Osteocyte (in vitro differentiated cells): ENCODE results near the gene PHOSPHO2. TPM values are rescaled to one million over a fixed set of nuclear protein-coding genes. Genes with fewer than 3 reads are reported as not detected.
"Not testable (repeated sequence)": the region's sequence is repeated elsewhere in the genome, so short reads cannot be mapped to it uniquely, and the experiment has no call there.

Experiments
- DNase-seq: peaks from one replicate; pipeline ENCODE4 v3.0.0; 2021; ENCODE audit warnings: mixed read lengths; ENCODE audit not compliant: unreplicated experiment; ENCODE audit errors: extremely low spot score
- H3K27ac Mint-ChIP-seq: one replicate; pipeline ENCODE4 v1.8.0; 2021; ENCODE audit warnings: mild to moderate bottlenecking, mixed read lengths; ENCODE audit not compliant: unreplicated experiment
- H3K27me3 Mint-ChIP-seq: one replicate; pipeline ENCODE4 v1.8.0; 2021; ENCODE audit warnings: mixed read lengths; ENCODE audit not compliant: unreplicated experiment
- H3K36me3 Mint-ChIP-seq: one replicate; pipeline ENCODE4 v1.8.0; 2021; ENCODE audit warnings: mixed read lengths; ENCODE audit not compliant: unreplicated experiment
- H3K4me1 Mint-ChIP-seq: one replicate; pipeline ENCODE4 v1.8.0; 2021; ENCODE audit warnings: mixed read lengths; ENCODE audit not compliant: unreplicated experiment
- H3K4me3 Mint-ChIP-seq: one replicate; pipeline ENCODE4 v1.8.0; 2021; ENCODE audit warnings: mild to moderate bottlenecking, moderate library complexity, mixed read lengths; ENCODE audit not compliant: unreplicated experiment
- H3K9me3 Mint-ChIP-seq: one replicate; pipeline ENCODE4 v1.8.0; 2021; ENCODE audit warnings: mixed read lengths; ENCODE audit not compliant: unreplicated experiment
- CTCF ChIP-seq: fragments of 200-600 bp; sonication (generic); IDR thresholded peaks from 2 replicates; pipeline ENCODE4 v1.5.0; 2021; ENCODE audit warnings: antibody characterized with exemption, mild to moderate bottlenecking, moderate library complexity
- total RNA-seq: library from RNA; stranded (reverse); gene quantifications from 2 replicates; pipeline ENCODE4 v1.2.1, GENCODE V29; 2021

Gene PHOSPHO2
- total RNA-seq, 1 donor from 2014 or later, result 4.8 TPM

GRCh38 chr2:169690958-169691357 is 3.3 kb upstream of the PHOSPHO2 start:
- Mint-ChIP-seq H3K4me1 (peaks cover 13% of the 10 kb centered on the region), H3K27ac (no peak overlapping the region), H3K27me3 (peaks cover 14% of the 10 kb centered on the region), H3K36me3 (peaks cover 5% of the 10 kb centered on the region), H3K9me3 (peaks cover 6% of the 10 kb centered on the region), H3K4me3 (no peak overlapping the region)
- DNase-seq, result no peak
- no peak for TF ChIP-seq CTCF

- H3K9me3 Mint-ChIP-seq, result peaks cover 6% of the 10 kb centered on the region
- H3K4me3 Mint-ChIP-seq, result no peak overlapping the region
- H3K36me3 Mint-ChIP-seq, result peaks cover 12% of the 10 kb centered on the region
- no peak overlapping the region for H3K27ac Mint-ChIP-seq
- H3K4me1 Mint-ChIP-seq, result peaks cover 13% of the 10 kb centered on the region
- DNase-seq, result no peak
- peaks cover 14% of the 10 kb centered on the region for H3K27me3 Mint-ChIP-seq
- TF ChIP-seq CTCF, result no peak
Observed at GRCh38 chr2:169692718-169693117, 1.6 kb upstream of the PHOSPHO2 start.

GRCh38 chr2:169693360-169693759 is 909 bp upstream of the PHOSPHO2 start:
- no peak for DNase-seq
- H3K27me3 Mint-ChIP-seq, result peaks cover 14% of the 10 kb centered on the region
- H3K27ac Mint-ChIP-seq, result peak overlapping the region; percentile 97
- TF ChIP-seq CTCF, result peak; percentile 40
- peaks cover 6% of the 10 kb centered on the region for H3K9me3 Mint-ChIP-seq
- peaks cover 12% of the 10 kb centered on the region for H3K36me3 Mint-ChIP-seq
- H3K4me1 Mint-ChIP-seq, result peaks cover 13% of the 10 kb centered on the region
- peak overlapping the region; percentile 92 for H3K4me3 Mint-ChIP-seq

- Mint-ChIP-seq H3K9me3 (peaks cover 6% of the 10 kb centered on the region), H3K27me3 (peaks cover 11% of the 10 kb centered on the region), H3K36me3 (peaks cover 12% of the 10 kb centered on the region), H3K4me3 (peak overlapping the region; percentile 92), H3K27ac (peak overlapping the region; percentile 97), H3K4me1 (peaks cover 13% of the 10 kb centered on the region)
- TF ChIP-seq CTCF, result no peak
- DNase-seq, result no peak
Observed at GRCh38 chr2:169694894-169695260, 608 bp downstream of the PHOSPHO2 start.

- Mint-ChIP-seq H3K27me3 (peaks cover 6% of the 10 kb centered on the region), H3K27ac (no peak overlapping the region), H3K9me3 (no peaks in the 10 kb centered on the region), H3K36me3 (peaks cover 11% of the 10 kb centered on the region), H3K4me3 (no peak overlapping the region), H3K4me1 (peaks cover 13% of the 10 kb centered on the region)
- no peak for DNase-seq
- no peak for TF ChIP-seq CTCF
Observed at GRCh38 chr2:169696381-169696780, 2.1 kb downstream of the PHOSPHO2 start.

GRCh38 chr2:169699173-169699572 is 4.9 kb downstream of the PHOSPHO2 start:
- peaks cover 16% of the 10 kb centered on the region for H3K36me3 Mint-ChIP-seq
- H3K4me1 Mint-ChIP-seq, DNase-seq, H3K27me3 Mint-ChIP-seq, H3K4me3 Mint-ChIP-seq, H3K27ac Mint-ChIP-seq, H3K9me3 Mint-ChIP-seq: not testable (repeated sequence)
